SK-N-SH (cell line): Measurements from ENCODE around the gene ARMC10.

Experiments used
- CTCF ChIP-seq: fragments of 200-600 bp; sonication (generic); IDR thresholded peaks from 2 replicates; pipeline ENCODE4 v1.6.1; 2017; ENCODE audit warnings: antibody characterized with exemption, mild to moderate bottlenecking, moderate library complexity
- EP300 ChIP-seq, 2 experiments: IDR thresholded peaks; 2 replicates each; pipeline versions ENCODE4 v1.4.0 to v1.6.1; 2012; ENCODE audit warnings: borderline replicate concordance in 1 of 2, low read depth in 1 of 2, low read length in 1 of 2
- EZH2phosphoT487 ChIP-seq: fragments of 200-600 bp; sonication (generic); IDR thresholded peaks from 2 replicates; pipeline ENCODE4 v1.6.1; 2017; ENCODE audit warnings: low read depth, mixed run types, mild to moderate bottlenecking, antibody characterized with exemption, moderate library complexity, borderline replicate concordance
- GABPA ChIP-seq: IDR thresholded peaks from 2 replicates; pipeline ENCODE4 v1.4.0; 2012; ENCODE audit warnings: low read depth, mild to moderate bottlenecking
- MAX ChIP-seq: IDR thresholded peaks from 2 replicates; pipeline ENCODE4 v1.4.0; 2012; ENCODE audit warnings: low read depth
- MXI1 ChIP-seq: IDR thresholded peaks from 2 replicates; pipeline ENCODE4 v1.6.1; 2012; ENCODE audit warnings: mild to moderate bottlenecking, low read depth, low read length, improper control_type of control experiment
- NFIC ChIP-seq: IDR thresholded peaks from 2 replicates; pipeline ENCODE4 v1.4.0; 2012; ENCODE audit warnings: borderline replicate concordance
- NRF1 ChIP-seq: IDR thresholded peaks from 2 replicates; pipeline ENCODE4 v1.6.1; 2012; ENCODE audit warnings: low read depth, mild to moderate bottlenecking, low read length
- RFX5 ChIP-seq: IDR thresholded peaks from 2 replicates; pipeline ENCODE4 v1.6.1; 2012; ENCODE audit warnings: mild to moderate bottlenecking, improper control_type of control experiment, low read length
- SIN3A ChIP-seq: IDR thresholded peaks from 2 replicates; pipeline ENCODE4 v1.6.1; 2012; ENCODE audit warnings: low read depth, mild to moderate bottlenecking, low read length, moderate library complexity, borderline replicate concordance
- SMC3 ChIP-seq: IDR thresholded peaks from 2 replicates; pipeline ENCODE4 v1.6.1; 2012; ENCODE audit warnings: low read depth, low read length, improper control_type of control experiment
- TAF1 ChIP-seq: IDR thresholded peaks from 2 replicates; pipeline ENCODE4 v1.6.1; 2012; ENCODE audit warnings: low read depth, mild to moderate bottlenecking, low read length, moderate library complexity, borderline replicate concordance

- TF ChIP-seq CTCF (no peak), MAX (no peak), SMC3 (no peak), GABPA (no peak), MXI1 (no peak), EZH2phosphoT487 (no peak), TAF1 (no peak), RFX5 (no peak), NFIC (no peak), EP300 (IDR thresholded peaks at IDR 0.05; ENCODE audit: borderline replicate concordance in 1 of 2, low read depth in 1 of 2, low read length in 1 of 2) (no peak), NRF1 (no peak), SIN3A (no peak)
These were observed 26.1 kb upstream of the ARMC10 start for GRCh38 chr7:103048833-103049232.
